NCI-H510A treated with DMSO at 0.1 percent for 48 hours (cell line): Measurements from ENCODE around the gene SH2D1A.
"Not testable (repeated sequence)": the region's sequence is repeated elsewhere in the genome, so short reads cannot be mapped to it uniquely, and the experiment has no call there.

Experiments
- DNase-seq: peaks from one replicate; lab custom pipeline; 2025; lab: John Stamatoyannopoulos, UW

The SH2D1A gene

DNA sequence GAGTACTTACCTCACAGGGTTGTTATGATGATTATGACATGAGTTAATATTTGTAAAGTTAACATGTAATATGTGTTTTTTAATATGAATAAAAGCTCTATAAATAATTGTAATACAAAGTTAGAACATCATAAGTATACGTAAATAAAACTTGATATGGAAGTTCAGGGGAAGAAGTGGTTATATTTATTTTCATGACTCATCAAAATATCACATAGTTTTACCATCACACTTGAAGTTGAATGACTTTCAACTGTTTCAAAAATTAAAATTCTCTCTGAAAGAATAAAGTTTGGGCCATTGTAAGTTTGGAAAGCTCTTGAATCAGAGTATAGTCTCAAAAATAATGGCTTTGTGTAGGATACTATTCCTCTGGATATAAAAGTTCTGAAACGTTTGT, 8.3 kb downstream of the SH2D1A start:
- no peak for DNase-seq

DNA sequence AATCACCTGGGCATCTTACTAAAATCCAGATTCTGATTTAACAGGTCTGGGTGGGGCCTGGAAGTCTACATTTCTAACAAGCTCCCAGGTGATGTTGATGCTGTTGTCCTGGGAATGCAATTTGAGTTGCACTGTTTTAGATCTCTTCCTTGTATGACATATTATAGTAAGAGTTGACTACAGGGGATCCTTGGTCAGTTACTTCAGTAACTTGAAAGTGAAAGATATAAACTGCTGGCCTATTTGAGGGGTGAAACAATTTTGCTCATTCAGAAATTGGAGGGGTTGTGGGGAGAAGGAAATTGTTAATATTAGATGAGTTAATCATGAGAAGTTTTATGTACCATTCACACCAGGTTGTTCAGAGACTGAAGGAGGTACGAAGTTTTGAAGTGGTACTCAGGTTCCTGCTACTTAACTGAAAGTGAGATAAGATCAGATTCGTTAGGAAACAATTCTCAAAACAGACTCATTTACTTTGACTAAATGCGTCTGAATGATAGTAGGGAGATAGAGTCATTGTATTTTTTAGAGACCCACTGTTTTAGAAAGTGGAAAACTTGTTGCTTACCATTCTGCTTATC, 12.5 kb downstream of the SH2D1A start:
- no peak for DNase-seq

DNA sequence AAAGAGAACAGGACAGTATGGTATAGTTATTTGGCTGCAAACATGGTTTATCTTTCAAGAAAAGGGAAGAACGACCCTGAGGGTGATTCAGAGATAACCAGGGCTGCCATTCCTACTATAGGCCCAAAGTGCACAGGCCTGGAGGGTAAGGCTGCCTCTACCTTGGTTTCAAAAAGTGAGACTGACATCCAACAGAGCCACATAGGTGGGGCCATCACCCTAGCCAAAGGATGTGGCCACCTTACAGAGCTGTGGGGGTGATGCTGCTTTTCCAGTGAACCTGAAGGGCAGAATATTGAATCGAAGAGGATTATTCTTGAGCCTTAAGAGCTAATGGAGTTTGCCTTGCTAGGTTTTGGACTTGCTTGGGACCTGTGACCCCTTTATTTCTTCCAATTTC, 15.7 kb downstream of the SH2D1A start:
- no peak for DNase-seq

DNA sequence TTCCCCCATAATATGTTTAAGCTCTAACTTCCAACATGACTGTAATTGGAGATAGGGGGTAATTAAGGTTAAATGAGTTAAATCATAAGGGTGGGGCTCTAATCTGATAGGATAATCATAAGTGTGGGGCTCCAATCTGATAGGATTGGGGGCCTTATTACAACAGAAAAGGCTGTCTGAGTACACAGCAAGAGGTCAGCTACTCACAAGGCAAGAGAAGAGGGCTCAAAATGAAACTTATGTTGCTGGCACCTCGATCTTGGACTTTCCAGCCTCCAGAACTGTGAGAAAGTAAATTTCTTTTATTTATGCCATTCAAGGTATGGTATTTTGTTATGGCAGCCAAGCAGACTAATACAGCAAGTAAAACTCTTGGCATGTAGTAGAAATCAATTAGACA, 16.4 kb downstream of the SH2D1A start:
- DNase-seq, result no peak

DNA sequence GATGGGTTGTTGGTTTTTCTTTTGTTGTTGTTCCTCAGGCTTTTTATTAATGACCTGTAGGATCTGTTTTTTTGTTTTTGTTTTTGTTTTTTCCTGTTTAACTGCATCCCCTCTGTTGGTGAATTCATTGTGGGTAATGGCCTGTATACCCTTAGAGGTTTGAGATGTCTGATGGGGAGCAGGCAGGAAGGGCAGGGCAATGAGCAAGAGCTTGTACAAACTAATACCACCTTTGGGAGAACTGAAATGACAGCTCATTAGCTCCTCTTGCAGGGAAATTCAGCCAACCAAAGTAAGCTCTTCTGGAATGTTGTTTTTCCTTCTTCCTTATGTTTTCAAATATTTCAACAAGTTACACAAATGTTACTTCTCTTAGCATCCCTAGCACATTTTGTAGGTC, 23.4 kb downstream of the SH2D1A start:
- no peak for DNase-seq

DNA sequence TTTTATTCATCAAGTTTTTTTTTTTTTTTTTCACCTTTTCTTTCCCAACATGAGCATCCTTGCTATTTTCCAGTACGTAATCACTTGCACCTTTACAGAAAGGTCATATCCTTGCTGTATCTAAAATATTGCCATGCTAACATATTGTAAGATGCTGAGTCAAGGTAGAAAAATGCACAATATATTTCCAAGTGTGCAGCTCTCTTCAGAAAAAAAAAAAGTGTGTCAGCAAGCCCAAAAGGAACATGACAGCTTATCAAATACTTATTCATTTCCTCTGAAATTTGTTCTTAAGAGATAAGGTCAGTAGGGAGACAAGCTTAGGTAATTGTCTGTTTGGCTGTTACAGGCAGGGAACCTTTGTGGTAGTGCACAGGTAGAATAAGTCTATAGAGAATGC, 27.0 kb downstream of the SH2D1A start:
- no peak for DNase-seq

DNA sequence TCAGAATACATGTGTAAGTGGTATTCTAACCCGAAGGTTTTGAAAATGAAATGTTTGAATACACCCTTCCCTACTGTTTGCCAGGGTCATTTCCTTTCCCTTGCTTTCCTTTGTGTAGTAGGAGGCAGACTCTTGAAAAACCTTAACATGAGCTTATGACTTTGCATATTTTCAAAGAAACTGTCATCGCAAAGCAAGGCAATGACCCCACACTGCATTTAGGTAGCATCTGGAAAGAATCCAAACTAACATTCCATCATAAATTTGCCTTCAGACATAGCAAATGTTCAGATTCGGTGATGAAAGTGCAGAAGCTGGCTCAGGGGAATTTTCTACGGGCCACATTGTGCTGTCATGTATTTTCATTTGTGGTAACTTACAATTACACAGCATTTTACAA, 32.3 kb downstream of the SH2D1A start:
- no peak for DNase-seq

DNA sequence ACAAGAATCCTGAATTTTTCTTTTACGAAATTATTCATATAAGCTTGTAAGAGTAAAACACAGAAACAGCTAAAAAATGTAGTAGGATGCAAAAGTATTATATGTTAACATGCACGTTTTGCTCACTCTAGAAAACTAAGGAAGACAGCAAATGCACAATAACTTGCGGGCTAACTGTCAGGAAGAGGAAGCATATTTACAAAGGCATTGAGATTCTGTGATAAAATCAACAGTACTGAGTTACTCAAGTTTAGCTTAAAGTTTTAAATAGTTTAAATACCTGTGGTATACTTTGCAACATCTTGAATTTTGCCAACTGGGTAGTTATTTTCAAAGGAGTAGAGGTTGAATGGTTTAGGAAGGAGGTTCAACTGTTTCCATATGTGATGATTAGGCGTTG, 37.0 kb downstream of the SH2D1A start:
- DNase-seq, result no peak

DNA sequence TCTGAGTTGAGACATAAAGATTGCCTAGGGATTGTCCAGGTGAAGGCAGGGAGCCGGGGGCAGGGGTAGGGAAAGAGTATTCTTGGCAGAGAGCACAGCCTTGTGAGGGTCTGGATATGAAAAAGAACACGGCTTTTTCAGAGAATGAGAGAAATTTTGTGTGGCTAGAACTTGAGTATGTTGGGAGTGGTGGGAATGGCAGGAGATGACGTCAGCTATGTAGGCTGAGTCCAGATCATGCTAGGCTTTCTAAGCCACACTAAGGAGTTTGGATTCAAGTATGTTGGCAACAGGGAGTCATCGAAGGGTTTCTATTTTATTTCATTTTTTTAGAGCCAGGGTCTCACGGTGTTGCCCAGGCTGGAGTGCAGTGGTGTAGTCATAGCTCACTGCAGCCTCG, 40.0 kb downstream of the SH2D1A start:
- no peak for DNase-seq

DNA sequence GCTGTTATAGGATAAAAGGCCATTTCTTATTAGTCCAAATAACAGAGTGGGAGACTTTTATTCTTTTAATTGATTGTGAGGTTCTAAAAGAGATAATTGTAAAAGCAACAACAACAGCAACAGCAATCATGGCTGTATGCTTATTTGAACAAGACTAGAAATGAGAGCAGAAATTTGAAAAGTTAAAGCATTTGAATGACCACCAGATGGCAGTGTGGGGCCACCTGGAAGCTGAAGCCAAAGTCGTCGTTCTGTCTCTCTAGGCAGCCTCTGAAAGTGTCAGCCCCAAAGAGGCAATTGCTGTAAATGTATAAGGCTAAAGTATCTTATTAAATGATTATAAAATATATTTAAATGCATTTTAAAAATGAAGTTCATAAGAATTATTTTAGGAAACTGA, 42.2 kb downstream of the SH2D1A start:
- peak; percentile 69 for DNase-seq

DNA sequence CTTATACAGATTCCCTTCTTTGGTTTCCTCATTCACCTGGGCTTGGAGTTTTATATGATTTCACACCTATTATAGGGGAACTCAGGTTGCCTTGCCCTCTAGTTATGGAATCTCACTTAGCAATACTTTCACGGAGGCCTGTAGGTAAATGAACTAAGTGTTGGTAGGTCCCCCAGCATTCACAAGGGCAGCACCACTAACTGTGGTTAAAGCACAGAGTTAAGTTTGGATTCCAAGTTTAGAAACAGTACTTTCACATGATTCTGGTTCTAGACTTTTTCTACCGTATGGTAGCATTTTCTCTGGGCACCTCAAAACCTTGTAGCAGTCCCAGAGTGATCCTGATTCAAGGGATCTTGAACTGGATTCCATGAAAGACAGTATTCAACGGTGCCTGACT, 46.4 kb downstream of the SH2D1A start:
- no peak for DNase-seq

DNA sequence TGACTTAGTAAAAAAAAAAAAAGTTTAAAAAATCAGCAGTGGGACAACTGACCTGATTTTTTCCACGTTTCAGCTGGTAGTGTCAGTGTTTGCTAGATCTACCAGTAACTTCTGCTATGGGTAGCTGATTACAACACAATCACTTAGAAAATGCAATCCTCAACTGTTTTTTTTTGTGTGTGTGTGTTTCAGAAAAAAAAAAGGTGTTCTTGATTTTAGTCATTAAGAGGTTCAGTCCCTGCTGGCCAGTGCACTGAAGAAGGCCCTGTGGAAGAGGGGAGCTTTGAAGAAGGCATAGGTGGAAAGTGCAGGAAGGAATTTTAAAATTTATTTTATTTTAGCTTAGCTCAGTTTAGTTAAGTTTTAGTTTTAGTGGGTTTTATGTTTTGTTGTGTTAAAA, 46.9 kb downstream of the SH2D1A start:
- DNase-seq, result no peak

DNA sequence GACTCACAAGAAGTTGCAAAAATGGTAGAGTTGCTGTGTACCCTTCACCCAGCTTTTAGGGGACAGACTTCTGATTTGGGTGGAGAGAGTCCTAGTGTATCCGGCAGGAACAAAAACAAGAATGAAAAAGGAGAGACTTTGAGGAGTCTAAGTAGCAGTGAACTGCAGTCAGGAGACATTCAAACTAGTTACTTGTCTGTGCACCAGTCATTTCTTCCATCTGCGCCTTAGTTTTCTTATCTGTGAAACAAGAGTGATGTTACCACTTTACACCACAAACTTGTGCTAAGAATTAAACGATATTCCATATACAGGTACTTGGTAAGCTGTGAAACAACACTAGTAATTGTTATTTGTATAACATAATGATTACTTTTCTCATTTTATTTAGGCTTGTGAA, 47.3 kb downstream of the SH2D1A start:
- DNase-seq, result no peak

DNA sequence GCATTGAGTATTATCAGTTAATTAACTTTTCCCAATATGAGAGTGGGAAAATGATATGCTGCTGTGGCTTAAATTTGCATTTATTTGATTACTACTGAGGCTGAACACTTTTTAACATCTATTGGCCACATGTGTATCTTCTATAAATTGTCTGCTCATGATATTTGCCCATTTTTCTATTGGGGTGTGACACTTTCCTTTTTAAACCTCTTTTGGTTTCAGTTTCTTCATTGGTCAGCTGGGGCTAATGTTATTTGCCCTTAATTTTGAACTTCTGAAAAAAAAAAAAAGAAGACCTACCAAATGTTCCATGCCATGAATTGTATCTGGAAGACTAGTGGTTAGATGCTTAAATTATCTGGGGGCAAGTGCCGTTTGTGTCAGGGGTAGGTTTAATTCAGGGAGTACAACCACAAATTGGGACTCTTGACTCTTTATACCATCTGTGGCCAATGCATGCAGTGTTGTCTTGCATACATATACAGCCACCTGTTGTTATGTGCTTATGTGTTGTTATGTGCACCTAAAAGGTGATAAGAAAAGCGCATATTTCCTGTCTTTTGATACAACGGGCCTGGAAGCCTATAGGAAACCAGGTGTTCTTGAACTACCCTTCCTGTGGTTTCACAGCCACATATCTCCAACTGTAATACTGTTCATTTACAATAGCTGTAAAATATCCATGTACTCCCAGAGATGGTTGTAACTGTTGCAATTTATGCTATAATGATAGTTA, 49.0 kb downstream of the SH2D1A start:
- no peak for DNase-seq

DNA sequence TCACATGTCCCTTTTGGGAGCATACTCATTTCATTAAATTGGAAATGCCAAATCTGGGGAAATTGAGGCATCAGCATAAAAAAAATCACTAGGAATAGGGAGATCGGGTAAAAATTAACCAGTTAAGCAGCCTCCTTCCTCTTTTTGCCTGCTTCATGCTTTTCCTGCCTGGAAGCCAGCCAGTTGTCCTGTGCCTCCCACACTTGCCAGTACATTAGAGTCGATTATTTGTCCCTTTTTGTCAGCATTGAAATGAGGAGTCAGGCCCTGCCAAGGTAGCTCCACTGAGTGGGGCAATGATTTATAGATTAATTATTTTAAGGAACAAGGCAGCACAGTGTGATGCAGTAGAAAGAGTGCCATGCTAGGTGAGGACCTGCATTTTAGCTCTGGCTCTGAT, 55.3 kb downstream of the SH2D1A start:
- DNase-seq, result no peak

DNA sequence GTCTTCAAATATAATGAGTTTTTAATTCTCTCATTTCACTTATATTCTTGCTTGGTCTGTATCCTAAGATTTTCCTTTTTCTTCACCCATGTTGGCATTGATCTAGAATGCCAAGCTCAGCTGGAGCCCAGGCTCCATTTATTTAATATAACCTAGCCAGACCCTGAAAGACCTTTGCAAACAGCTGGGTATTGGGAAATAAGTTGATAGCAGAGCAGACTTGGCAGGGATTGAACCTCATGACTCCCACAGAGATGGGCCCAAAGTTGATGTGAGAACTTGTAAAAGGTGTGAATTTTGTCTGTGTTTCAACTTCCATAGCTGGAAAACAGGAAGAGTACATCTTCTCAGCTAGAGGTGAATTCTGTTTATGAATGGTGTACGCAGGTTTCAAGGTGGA, 59.5 kb downstream of the SH2D1A start:
- DNase-seq, result no peak

DNA sequence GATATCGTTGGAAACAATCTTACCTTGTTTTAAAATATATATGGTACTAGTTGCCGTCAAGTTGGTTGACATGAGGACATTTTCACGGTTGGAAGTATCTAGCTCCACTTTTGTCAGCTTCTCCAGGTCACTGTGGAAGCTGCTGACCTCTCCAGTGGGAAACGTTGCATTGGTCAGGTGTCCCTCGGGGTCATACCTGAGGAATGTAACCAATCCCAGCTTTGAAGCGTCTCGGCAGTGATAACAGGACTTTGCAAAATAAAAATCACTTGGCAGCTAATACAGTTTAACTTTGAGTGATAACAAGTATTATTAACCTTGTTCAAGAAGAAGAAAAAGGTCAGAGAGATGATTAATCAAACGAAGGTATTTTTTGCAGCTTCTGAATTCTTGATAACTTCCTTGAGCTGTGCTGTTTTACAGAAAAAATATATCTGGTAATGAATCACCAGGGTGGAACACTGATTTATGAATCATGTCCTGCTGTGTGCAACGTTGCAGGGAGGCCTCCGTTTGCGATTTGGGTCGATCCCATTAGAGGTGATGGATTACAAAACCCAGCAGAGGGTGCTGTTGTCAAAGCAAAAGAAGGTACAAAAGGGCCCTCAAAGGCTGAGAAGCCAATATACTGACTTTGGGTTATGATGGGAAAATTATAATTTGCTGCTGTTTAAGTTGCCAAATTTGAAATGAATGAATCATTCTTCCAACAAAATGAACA, 60.1 kb downstream of the SH2D1A start:
- DNase-seq, result peak; percentile 25

DNA sequence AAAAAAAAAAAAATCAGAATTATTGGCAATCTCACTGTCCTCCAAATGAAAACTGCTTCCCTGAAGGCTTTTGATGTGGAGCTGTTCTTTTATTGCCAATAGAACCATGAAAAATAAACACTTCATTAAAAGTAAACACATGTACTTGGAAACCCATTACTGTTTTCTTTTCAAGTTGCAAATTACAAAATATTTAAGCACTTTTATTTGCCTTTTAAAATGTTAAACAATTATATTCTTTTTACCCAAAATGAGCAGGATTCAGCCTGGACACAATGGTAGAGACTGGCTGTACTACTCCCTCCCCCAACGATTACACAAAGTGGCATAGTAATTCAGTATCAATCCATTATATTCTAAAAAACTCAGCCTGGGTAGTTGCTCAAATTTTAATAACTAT, 60.9 kb downstream of the SH2D1A start:
- no peak for DNase-seq

DNA sequence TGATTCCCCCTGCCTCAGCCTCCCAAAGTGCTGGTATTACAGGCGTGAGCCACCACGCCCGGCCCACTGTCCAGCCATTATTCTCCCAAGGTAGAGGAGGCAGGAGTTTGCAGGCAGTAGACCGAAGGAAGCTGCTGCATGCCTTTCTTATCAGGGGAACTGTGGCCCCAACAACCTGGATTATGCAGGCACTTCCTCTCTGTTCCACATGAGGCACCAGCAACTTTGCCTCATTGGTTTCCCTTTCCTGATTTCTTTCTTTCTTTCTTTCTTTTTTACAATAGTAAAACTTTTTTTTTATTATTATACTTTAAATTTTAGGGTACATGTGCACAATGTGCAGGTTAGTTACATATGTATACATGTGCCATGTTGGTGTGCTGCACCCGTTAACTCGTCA, 62.0 kb downstream of the SH2D1A start:
- DNase-seq, result not testable (repeated sequence)

DNA sequence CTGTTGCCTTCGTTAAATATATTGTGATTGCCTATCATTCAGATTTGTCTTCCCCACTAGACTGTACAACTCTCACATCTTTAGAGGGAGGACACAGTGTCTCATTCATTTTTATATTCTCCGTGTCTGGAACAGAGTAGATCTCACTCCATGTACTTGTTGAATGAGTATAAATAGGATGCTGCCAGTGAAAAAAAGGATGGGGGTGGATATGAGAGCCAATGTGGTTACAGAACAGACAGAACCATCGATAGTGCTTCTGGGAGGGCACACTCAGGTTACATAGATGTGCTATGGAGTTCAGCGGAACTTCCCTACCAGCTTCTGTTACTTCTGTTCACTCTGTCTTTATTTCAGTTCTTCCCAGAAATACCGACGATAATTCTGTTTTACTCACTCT, 66.9 kb downstream of the SH2D1A start:
- no peak for DNase-seq

DNA sequence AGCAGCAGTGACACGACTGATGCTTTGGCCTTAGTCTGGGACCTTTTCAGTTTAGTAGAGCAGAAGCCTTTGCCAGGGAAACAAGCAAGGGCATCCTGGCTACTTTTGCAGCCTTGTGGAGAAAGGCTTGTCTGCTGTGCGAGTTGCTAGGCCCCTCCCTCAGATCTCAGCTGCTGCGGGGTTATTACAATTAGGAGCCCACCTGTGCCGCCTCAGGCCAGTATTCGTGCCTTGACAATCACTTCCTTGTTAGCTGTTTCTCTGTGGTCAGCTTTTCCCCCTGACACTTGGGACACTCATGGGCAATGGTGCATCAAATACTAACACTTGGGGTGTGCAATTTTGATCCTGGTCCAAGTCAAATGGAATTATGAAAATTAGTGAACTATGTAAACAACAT, 67.9 kb downstream of the SH2D1A start:
- no peak for DNase-seq

DNA sequence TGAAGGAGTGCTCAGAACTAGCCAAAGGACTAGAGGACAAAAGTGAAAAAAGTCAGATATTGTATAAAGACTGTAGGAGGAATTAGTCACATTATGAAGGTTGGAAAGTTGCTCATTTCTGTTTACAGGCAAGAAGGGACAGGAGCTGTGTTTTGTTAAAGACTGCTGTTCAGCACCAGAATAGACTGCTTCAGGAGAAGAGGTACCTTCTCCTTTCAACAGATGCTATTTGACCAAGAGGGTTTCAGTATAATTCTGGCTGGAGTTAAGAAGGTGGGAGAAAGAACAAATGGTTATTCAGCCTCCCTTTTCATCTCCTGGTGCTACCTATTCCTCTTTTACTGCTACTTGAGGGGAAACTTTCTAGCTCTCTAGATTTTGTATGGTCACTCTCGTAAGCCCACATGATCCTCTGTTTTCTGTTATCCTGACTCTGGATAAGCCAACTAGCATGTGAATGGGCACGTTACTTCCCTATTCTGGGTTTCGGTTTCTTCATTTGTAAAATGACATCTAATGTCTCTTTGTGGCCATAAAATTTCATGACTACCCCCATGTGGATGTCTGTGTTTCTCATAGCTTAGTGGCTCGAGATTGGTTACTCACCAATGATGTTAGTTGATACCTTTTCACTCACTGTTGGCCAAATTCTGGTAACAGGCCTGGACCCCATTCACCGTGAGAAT, 68.9 kb downstream of the SH2D1A start:
- DNase-seq, result no peak
